Measurements from ENCODE around the gene PLRG1.

The PLRG1 gene

DNA sequence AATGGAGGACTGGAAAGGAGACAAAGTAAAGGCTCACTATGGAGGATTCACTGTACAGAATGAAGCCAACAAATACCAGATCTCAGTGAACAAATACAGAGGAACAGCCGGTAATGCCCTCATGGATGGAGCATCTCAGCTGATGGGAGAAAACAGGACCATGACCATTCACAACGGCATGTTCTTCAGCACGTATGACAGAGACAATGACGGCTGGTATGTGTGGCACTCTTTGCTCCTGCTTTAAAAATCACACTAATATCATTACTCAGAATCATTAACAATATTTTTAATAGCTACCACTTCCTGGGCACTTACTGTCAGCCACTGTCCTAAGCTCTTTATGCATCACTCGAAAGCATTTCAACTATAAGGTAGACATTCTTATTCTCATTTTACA, 19.4 kb upstream of the PLRG1 start:
- no peak overlapping the region for H3K9ac ChIP-seq (ENCODE audit: low read depth, low read length)
- H3K4me3 ChIP-seq (ENCODE audit: low read length), result no peak overlapping the region
- no peak overlapping the region for H3K27ac ChIP-seq (ENCODE audit: low read depth, low read length)
- no peaks in the 10 kb centered on the region for H3K9me3 ChIP-seq (ENCODE audit: insufficient read depth, low read depth, low read length)
- no peaks in the 10 kb centered on the region for H3K27me3 ChIP-seq (ENCODE audit: insufficient read depth, low read length)
- no peaks in the 10 kb centered on the region for H3K4me1 ChIP-seq (ENCODE audit: insufficient read depth, low read length)
- WGBS, result 94% methylated on average over 5 of the region's 5 CpGs
- H3K36me3 ChIP-seq (ENCODE audit: insufficient read depth, low read length), result no peaks in the 10 kb centered on the region

DNA sequence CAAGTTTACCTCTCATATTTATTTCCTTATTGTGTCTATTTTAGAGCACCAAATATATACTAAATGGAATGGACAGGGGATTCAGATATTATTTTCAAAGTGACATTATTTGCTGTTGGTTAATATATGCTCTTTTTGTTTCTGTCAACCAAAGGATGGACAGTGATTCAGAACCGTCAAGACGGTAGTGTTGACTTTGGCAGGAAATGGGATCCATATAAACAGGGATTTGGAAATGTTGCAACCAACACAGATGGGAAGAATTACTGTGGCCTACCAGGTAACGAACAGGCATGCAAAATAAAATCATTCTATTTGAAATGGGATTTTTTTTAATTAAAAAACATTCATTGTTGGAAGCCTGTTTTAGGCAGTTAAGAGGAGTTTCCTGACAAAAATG, 18.8 kb upstream of the PLRG1 start:
- no peaks in the 10 kb centered on the region for H3K27me3 ChIP-seq (ENCODE audit: insufficient read depth, low read length)
- H3K4me1 ChIP-seq (ENCODE audit: insufficient read depth, low read length), result no peaks in the 10 kb centered on the region
- 92% methylated on average over 3 of the region's 3 CpGs for WGBS

GRCh38 chr4:154566639-154567204, 16.5 kb upstream of the PLRG1 start:
- no peaks in the 10 kb centered on the region for H3K4me1 ChIP-seq (ENCODE audit: insufficient read depth, low read length)
- 89% methylated on average over 5 of the region's 5 CpGs for WGBS
- no peaks in the 10 kb centered on the region for H3K27me3 ChIP-seq (ENCODE audit: insufficient read depth, low read length)
- no peak overlapping the region for H3K9ac ChIP-seq (ENCODE audit: low read depth, low read length)
- H3K9me3 ChIP-seq (ENCODE audit: insufficient read depth, low read depth, low read length), result no peaks in the 10 kb centered on the region
- H3K27ac ChIP-seq (ENCODE audit: low read depth, low read length), result no peak overlapping the region
- H3K36me3 ChIP-seq (ENCODE audit: insufficient read depth, low read length), result no peaks in the 10 kb centered on the region
- H3K4me3 ChIP-seq (ENCODE audit: low read length), result no peak overlapping the region

More for the DNA sequence above, 18.8 kb upstream of the PLRG1 start:
- no peaks in the 10 kb centered on the region for H3K9me3 ChIP-seq (ENCODE audit: insufficient read depth, low read depth, low read length)
- H3K4me3 ChIP-seq (ENCODE audit: low read length), result no peak overlapping the region
- H3K27ac ChIP-seq (ENCODE audit: low read depth, low read length), result no peak overlapping the region
- H3K9ac ChIP-seq (ENCODE audit: low read depth, low read length), result no peak overlapping the region
- no peaks in the 10 kb centered on the region for H3K36me3 ChIP-seq (ENCODE audit: insufficient read depth, low read length)

DNA sequence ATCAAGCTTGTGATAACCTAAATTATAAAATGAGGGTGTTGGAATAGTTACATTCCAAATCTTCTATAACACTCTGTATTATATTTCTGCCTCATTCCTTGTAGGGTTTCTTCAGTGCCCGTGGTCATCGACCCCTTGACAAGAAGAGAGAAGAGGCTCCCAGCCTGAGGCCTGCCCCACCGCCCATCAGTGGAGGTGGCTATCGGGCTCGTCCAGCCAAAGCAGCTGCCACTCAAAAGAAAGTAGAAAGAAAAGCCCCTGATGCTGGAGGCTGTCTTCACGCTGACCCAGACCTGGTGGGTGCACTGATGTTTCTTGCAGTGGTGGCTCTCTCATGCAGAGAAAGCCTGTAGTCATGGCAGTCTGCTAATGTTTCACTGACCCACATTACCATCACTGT, 15.5 kb upstream of the PLRG1 start:
- no peaks in the 10 kb centered on the region for H3K36me3 ChIP-seq (ENCODE audit: insufficient read depth, low read length)
- no peak overlapping the region for H3K9ac ChIP-seq (ENCODE audit: low read depth, low read length)
- WGBS, result 91% methylated on average over 6 of the region's 6 CpGs
- H3K4me3 ChIP-seq (ENCODE audit: low read length), result no peak overlapping the region
- no peaks in the 10 kb centered on the region for H3K9me3 ChIP-seq (ENCODE audit: insufficient read depth, low read depth, low read length)
- no peaks in the 10 kb centered on the region for H3K27me3 ChIP-seq (ENCODE audit: insufficient read depth, low read length)
- no peaks in the 10 kb centered on the region for H3K4me1 ChIP-seq (ENCODE audit: insufficient read depth, low read length)
- no peak overlapping the region for H3K27ac ChIP-seq (ENCODE audit: low read depth, low read length)

GRCh38 chr4:154564311-154564710, 14.1 kb upstream of the PLRG1 start:
- Histone ChIP-seq H3K9ac (ENCODE audit: low read depth, low read length) (no peak overlapping the region), H3K4me1 (ENCODE audit: insufficient read depth, low read length) (no peaks in the 10 kb centered on the region), H3K36me3 (ENCODE audit: insufficient read depth, low read length) (no peaks in the 10 kb centered on the region), H3K27me3 (ENCODE audit: insufficient read depth, low read length) (no peaks in the 10 kb centered on the region), H3K27ac (ENCODE audit: low read depth, low read length) (no peak overlapping the region), H3K9me3 (ENCODE audit: insufficient read depth, low read depth, low read length) (no peaks in the 10 kb centered on the region), H3K4me3 (ENCODE audit: low read length) (no peak overlapping the region)
- WGBS, result no CpG with 5 or more reads among the region's 1 CpG

GRCh38 chr4:154562697-154563254, 12.6 kb upstream of the PLRG1 start, which contains the start of gene FGB:
Gene FGB (plus strand): TSS chr4:154563011. CDS start chr4:154563019, 8 bp downstream.
- Histone ChIP-seq H3K9ac (ENCODE audit: low read depth, low read length) (no peak within 1 kb of the TSS), H3K27me3 (ENCODE audit: insufficient read depth, low read length) (no peaks in the 10 kb centered on the region), H3K4me3 (ENCODE audit: low read length) (no peak within 1 kb of the TSS), H3K27ac (ENCODE audit: low read depth, low read length) (no peak within 1 kb of the TSS), H3K36me3 (ENCODE audit: insufficient read depth, low read length) (no peaks in the 10 kb centered on the region), H3K4me1 (ENCODE audit: insufficient read depth, low read length) (no peaks in the 10 kb centered on the region), H3K9me3 (ENCODE audit: insufficient read depth, low read depth, low read length) (no peaks in the 10 kb centered on the region)
- no CpG with 5 or more reads among the region's 2 CpGs for WGBS

GRCh38 chr4:154560824-154561231, 10.6 kb upstream of the PLRG1 start:
- Histone ChIP-seq H3K36me3 (ENCODE audit: insufficient read depth, low read length) (no peaks in the 10 kb centered on the region), H3K9me3 (ENCODE audit: insufficient read depth, low read depth, low read length) (no peaks in the 10 kb centered on the region), H3K27me3 (ENCODE audit: insufficient read depth, low read length) (no peaks in the 10 kb centered on the region), H3K9ac (ENCODE audit: low read depth, low read length) (no peak overlapping the region), H3K4me3 (ENCODE audit: low read length) (no peak overlapping the region), H3K4me1 (ENCODE audit: insufficient read depth, low read length) (no peaks in the 10 kb centered on the region), H3K27ac (ENCODE audit: low read depth, low read length) (no peak overlapping the region)
- WGBS, result 98% methylated on average over 3 of the region's 4 CpGs

DNA sequence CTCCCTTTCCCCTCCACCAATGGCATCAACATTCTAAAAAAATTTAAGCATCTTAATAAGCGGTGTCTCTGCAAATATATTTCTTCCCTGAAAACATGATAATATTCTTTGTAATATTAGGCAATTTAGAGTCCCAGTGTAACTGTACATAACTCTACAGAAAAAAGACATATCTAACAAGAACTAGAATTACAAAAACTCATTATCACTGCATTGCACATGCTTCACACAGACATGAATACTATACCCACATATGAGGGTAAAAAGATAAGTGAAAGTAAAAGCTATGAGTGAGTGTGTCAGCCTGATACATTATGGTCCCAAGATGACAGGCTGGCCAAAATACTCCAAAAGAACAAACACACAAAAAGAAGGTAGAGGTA, 10.2 kb upstream of the PLRG1 start:
- Histone ChIP-seq H3K9me3 (ENCODE audit: insufficient read depth, low read depth, low read length) (no peaks in the 10 kb centered on the region), H3K4me3 (ENCODE audit: low read length) (no peak overlapping the region), H3K4me1 (ENCODE audit: insufficient read depth, low read length) (no peaks in the 10 kb centered on the region), H3K36me3 (ENCODE audit: insufficient read depth, low read length) (no peaks in the 10 kb centered on the region), H3K27ac (ENCODE audit: low read depth, low read length) (no peak overlapping the region), H3K27me3 (ENCODE audit: insufficient read depth, low read length) (no peaks in the 10 kb centered on the region), H3K9ac (ENCODE audit: low read depth, low read length) (no peak overlapping the region)
- 100% methylated on average over 1 of the region's 1 CpG for WGBS

DNA sequence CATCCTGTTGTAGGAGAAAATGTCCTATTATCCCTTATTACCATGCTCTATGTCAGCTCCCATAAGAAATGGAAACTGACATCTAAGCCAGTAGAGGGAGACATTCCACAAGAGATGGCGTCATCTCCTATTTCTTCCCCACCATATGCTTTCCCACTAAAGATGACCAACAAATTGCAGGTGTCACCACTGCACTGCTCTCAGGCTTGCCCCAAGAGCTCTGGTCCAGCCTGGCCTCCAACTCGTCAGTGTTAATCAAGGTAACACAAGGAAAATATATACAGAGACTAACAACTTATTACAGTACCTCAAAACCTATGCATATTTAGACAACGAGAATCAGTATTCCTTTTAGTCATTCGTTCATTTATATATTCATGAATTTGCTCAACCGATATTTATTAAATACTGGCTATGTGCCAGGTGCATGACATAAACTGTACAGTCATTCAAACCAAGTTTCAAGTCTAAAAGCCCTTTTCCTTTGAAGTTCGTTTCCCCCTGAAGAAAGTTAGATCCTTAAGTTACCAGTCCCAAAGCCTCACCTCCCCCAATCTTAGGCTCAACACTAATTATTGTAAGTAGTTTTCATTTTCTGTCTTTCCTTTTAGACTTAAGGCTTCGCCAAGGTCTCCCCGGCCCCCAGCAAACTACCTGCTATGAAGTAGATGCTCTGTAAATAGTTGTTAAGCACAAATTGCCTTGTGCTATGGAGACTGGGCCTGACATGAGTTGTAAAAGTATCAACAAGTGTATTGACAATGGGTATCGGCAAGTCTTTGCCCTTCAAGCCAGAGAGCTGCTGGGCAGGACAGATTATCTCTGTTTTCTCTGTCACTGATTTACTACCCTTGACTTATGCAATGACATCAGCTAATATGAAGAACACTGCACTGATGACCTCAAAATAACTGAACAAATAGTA, 9.6 kb upstream of the PLRG1 start:
- no peak overlapping the region for H3K27ac ChIP-seq (ENCODE audit: low read depth, low read length)
- H3K9ac ChIP-seq (ENCODE audit: low read depth, low read length), result no peak overlapping the region
- 80% methylated on average over 9 of the region's 9 CpGs for WGBS
- H3K9me3 ChIP-seq (ENCODE audit: insufficient read depth, low read depth, low read length), result no peaks in the 10 kb centered on the region
- H3K4me3 ChIP-seq (ENCODE audit: low read length), result no peak overlapping the region
- no peaks in the 10 kb centered on the region for H3K4me1 ChIP-seq (ENCODE audit: insufficient read depth, low read length)
- no peaks in the 10 kb centered on the region for H3K27me3 ChIP-seq (ENCODE audit: insufficient read depth, low read length)
- no peaks in the 10 kb centered on the region for H3K36me3 ChIP-seq (ENCODE audit: insufficient read depth, low read length)

- H3K9ac ChIP-seq (ENCODE audit: low read depth, low read length), result no peak overlapping the region
- WGBS, result 94% methylated on average over 1 of the region's 1 CpG
- H3K9me3 ChIP-seq (ENCODE audit: insufficient read depth, low read depth, low read length), result no peaks in the 10 kb centered on the region
- no peaks in the 10 kb centered on the region for H3K27me3 ChIP-seq (ENCODE audit: insufficient read depth, low read length)
- no peaks in the 10 kb centered on the region for H3K36me3 ChIP-seq (ENCODE audit: insufficient read depth, low read length)
- no peak overlapping the region for H3K4me3 ChIP-seq (ENCODE audit: low read length)
- H3K4me1 ChIP-seq (ENCODE audit: insufficient read depth, low read length), result no peaks in the 10 kb centered on the region
- H3K27ac ChIP-seq (ENCODE audit: low read depth, low read length), result no peak overlapping the region
These were observed 8.9 kb upstream of the PLRG1 start for GRCh38 chr4:154559141-154559493.

GRCh38 chr4:154551872-154552686, 1.9 kb upstream of the PLRG1 start:
- WGBS, result 22% methylated on average over 2 of the region's 6 CpGs
- Histone ChIP-seq H3K27ac (ENCODE audit: low read depth, low read length) (no peak overlapping the region), H3K36me3 (ENCODE audit: insufficient read depth, low read length) (peaks cover 15% of the 10 kb centered on the region), H3K4me3 (ENCODE audit: low read length) (no peak overlapping the region), H3K9ac (ENCODE audit: low read depth, low read length) (no peak overlapping the region), H3K4me1 (ENCODE audit: insufficient read depth, low read length) (peaks cover 13% of the 10 kb centered on the region; the same call in 1 of the 2 replicates), H3K9me3 (ENCODE audit: insufficient read depth, low read depth, low read length) (no peaks in the 10 kb centered on the region), H3K27me3 (ENCODE audit: insufficient read depth, low read length) (no peaks in the 10 kb centered on the region)
